WTC11 (cell line): Measurements from ENCODE around the gene TTC28.

Experiments used
- NR2C2 ChIP-seq: sonication (generic); formaldehyde crosslinking; IDR thresholded peaks from 2 replicates; pipeline ENCODE4 v1.8.0; 2022; ENCODE audit warnings: mild to moderate bottlenecking, missing genetic modification reagents
- ZNF121 ChIP-seq: sonication (generic); formaldehyde crosslinking; IDR thresholded peaks from 2 replicates; pipeline ENCODE4 v1.8.0; 2023; ENCODE audit warnings: missing genetic modification reagents
- TF ChIP-seq, protein P1 (sequence below): fragments of 200-600 bp; IDR thresholded peaks from 2 replicates; pipeline ENCODE4 v1.8.0; 2022; ENCODE audit warnings: antibody characterized with exemption

DNA sequence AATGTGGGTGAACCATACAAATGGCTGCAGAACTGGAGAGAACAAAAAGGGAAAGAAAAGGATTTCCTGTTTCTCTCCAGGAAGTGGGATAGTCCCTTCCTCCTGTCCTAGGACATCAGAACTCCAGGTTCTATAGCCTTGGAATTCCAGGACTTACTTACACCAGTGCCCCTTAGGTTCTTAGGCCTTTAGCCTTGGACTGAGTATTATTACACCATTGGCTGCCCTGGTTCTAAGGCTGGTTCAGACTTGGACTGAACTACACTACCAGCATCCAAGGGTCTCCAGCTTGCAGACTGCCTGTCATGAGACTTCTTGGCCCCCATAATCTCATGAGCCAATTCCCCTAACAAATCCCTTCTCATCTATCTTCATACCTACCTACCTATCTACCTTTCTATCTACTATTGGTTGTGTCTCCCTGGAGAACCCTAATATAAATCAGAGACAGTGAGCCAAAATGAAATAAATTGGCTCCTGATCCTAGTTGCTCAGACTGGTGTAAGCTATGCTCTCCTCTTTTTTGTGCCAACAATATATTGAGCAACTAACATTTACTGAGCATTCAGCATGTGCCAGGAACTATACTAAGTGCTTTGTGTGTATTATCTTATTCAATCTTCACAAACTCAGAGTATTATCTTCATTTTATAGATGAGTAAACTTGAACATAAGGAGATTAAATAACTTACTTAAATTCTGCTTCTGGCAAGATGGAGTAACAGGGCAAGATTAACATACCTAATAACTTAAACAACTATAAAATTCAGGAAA lies 303.7 kb downstream of the TTC28 start:
- no peak for TF ChIP-seq NR2C2 (CRISPR knock-in tag)
- TF ChIP-seq ZNF121 (CRISPR knock-in tag): no peak
- TF ChIP-seq, protein P1, sequence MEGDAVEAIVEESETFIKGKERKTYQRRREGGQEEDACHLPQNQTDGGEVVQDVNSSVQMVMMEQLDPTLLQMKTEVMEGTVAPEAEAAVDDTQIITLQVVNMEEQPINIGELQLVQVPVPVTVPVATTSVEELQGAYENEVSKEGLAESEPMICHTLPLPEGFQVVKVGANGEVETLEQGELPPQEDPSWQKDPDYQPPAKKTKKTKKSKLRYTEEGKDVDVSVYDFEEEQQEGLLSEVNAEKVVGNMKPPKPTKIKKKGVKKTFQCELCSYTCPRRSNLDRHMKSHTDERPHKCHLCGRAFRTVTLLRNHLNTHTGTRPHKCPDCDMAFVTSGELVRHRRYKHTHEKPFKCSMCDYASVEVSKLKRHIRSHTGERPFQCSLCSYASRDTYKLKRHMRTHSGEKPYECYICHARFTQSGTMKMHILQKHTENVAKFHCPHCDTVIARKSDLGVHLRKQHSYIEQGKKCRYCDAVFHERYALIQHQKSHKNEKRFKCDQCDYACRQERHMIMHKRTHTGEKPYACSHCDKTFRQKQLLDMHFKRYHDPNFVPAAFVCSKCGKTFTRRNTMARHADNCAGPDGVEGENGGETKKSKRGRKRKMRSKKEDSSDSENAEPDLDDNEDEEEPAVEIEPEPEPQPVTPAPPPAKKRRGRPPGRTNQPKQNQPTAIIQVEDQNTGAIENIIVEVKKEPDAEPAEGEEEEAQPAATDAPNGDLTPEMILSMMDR: no peak
